H1 (cell line): ENCODE measurements around the gene TTC23. TPM values are rescaled to one million over a fixed set of nuclear protein-coding genes. Genes with fewer than 3 reads are reported as not detected.

Source experiments
- CTCF ChIA-PET: fragments of 300-600 bp; sonication (Branson Sonifier 250); formaldehyde crosslinking; loops from one replicate; lab custom pipeline; 2021; ENCODE audit not compliant: partially characterized antibody; lab: Charles Lee
- POLR2A ChIA-PET: fragments of 300-600 bp; sonication (Branson Sonifier 250); formaldehyde crosslinking; loops from one replicate; lab custom pipeline; 2021; ENCODE audit warnings: inconsistent platforms; ENCODE audit not compliant: partially characterized antibody; lab: Charles Lee
- DNase-seq, 2 experiments: peaks; one replicate each; pipeline versions ENCODE4 v3.0.0 to v3.0.0-alpha.2; 2010 to 2022; ENCODE audit warnings: low spot score in 2 of 2, low read depth in 1 of 2, mixed read lengths in 1 of 2
- FAIRE-seq: peaks from 2 replicates; lab custom pipeline; 2011; peaks lifted over from hg19 to GRCh38; lab: Jason Lieb, UNC
- H2AFZ ChIP-seq: 2 replicates; pipeline ENCODE4 v1.8.1; 2012; ENCODE audit warnings: low read length, inconsistent platforms
- H2AK5ac ChIP-seq: 2 replicates; pipeline ENCODE4 v1.6.1; 2013; ENCODE audit warnings: low read depth, low read length
- H2BK120ac ChIP-seq: replicated peaks from 2 replicates; pipeline ENCODE3; 2013; ENCODE audit warnings: low read depth, low read length, inconsistent platforms
- H2BK12ac ChIP-seq: 2 replicates; pipeline ENCODE4 v1.6.1; 2013; ENCODE audit warnings: low read depth, low read length
- H2BK15ac ChIP-seq: 2 replicates; pipeline ENCODE4 v1.6.1; 2013; ENCODE audit warnings: low read length
- H2BK20ac ChIP-seq: 2 replicates; pipeline ENCODE4 v1.6.1; 2013; ENCODE audit warnings: low read length
- H2BK5ac ChIP-seq: 2 replicates; pipeline ENCODE4 v1.6.1; 2013; ENCODE audit warnings: low read depth, low read length
- H3K14ac ChIP-seq: 2 replicates; pipeline ENCODE4 v1.6.1; 2013; ENCODE audit warnings: inconsistent platforms; ENCODE audit not compliant: insufficient read length
- H3K18ac ChIP-seq: 2 replicates; pipeline ENCODE4 v1.6.1; 2013; ENCODE audit warnings: low read length; ENCODE audit errors: extremely low read depth
- H3K23ac ChIP-seq: 2 replicates; pipeline ENCODE4 v1.6.1; 2013; ENCODE audit warnings: inconsistent platforms; ENCODE audit not compliant: insufficient read length
- H3K23me2 ChIP-seq: 2 replicates; pipeline ENCODE4 v1.6.1; 2013; ENCODE audit warnings: low read depth, low read length
- H3K27ac ChIP-seq: 2 replicates; pipeline ENCODE4 v1.6.1; 2011; ENCODE audit warnings: low read depth, low read length, inconsistent platforms
- H3K27me3 ChIP-seq, 4 experiments: replicated peaks in 1 of 4; 1 replicate in 1 of 4; 2 replicates in 3 of 4; pipeline versions ENCODE4 v1.6.1 to v1.8.1; 2011 to 2013; ENCODE audit warnings: low read length in 3 of 4, mild to moderate bottlenecking in 3 of 4, inconsistent platforms in 2 of 4, mixed read lengths in 2 of 4, moderate library complexity in 1 of 4; ENCODE audit not compliant: control insufficient read depth in 3 of 4, insufficient read depth in 3 of 4; ENCODE audit errors: extremely low read depth in 1 of 4
- H3K36me3 ChIP-seq, 4 experiments: 2 replicates each; pipeline versions ENCODE4 v1.6.1 to v1.8.1; 2011 to 2013; ENCODE audit warnings: mild to moderate bottlenecking in 4 of 4, low read length in 3 of 4, moderate library complexity in 2 of 4, control low read depth in 1 of 4, inconsistent platforms in 1 of 4; ENCODE audit not compliant: insufficient read depth in 4 of 4, control insufficient read depth in 2 of 4
- H3K4ac ChIP-seq: replicated peaks from 2 replicates; pipeline ENCODE3; 2013; ENCODE audit warnings: low read length, low read depth, mixed read lengths, inconsistent platforms; ENCODE audit not compliant: insufficient read length
- H3K4me1 ChIP-seq, 4 experiments: replicated peaks in 1 of 4; 1 replicate in 1 of 4; 2 replicates in 3 of 4; pipeline versions ENCODE4 v1.6.1 to v1.8.1; 2011 to 2013; ENCODE audit warnings: low read length in 3 of 4, inconsistent platforms in 2 of 4, mixed read lengths in 1 of 4; ENCODE audit not compliant: insufficient read depth in 4 of 4, control insufficient read depth in 3 of 4
- H3K4me2 ChIP-seq, 2 experiments: 2 replicates each; pipeline versions ENCODE4 v1.6.1 to v1.8.1; 2011 to 2013; ENCODE audit warnings: low read depth in 2 of 2, low read length in 2 of 2, control low read depth in 1 of 2, inconsistent platforms in 1 of 2, mild to moderate bottlenecking in 1 of 2; ENCODE audit not compliant: insufficient read depth in 1 of 2
- H3K4me3 ChIP-seq, 4 experiments: fragments of 200-600, 300-600 bp in 1 of 4; sonication (generic), shearing (Covaris generic), sonication (Bioruptor Twin) in 1 of 4; 2 replicates each; pipeline versions ENCODE4 v1.5.1 to v1.8.1; 2011 to 2016; ENCODE audit warnings: low read length in 4 of 4, low read depth in 3 of 4, control low read depth in 2 of 4, inconsistent platforms in 2 of 4, mild to moderate bottlenecking in 2 of 4, mixed read lengths in 1 of 4, moderate library complexity in 1 of 4; ENCODE audit not compliant: insufficient read depth in 2 of 4; ENCODE audit errors: extremely low read depth in 1 of 4
- H3K56ac ChIP-seq: replicated peaks from 2 replicates; pipeline ENCODE3; 2013; ENCODE audit warnings: low read depth, mild to moderate bottlenecking, mixed read lengths, low read length, inconsistent platforms; ENCODE audit not compliant: insufficient read length
- H3K79me1 ChIP-seq: 2 replicates; pipeline ENCODE4 v1.6.1; 2013; ENCODE audit warnings: low read depth, low read length, control low read depth
- H3K79me2 ChIP-seq, 2 experiments: 2 replicates each; pipeline versions ENCODE4 v1.6.1 to v1.8.1; 2012 to 2013; ENCODE audit warnings: low read length in 2 of 2, mild to moderate bottlenecking in 2 of 2, inconsistent platforms in 1 of 2; ENCODE audit not compliant: insufficient read depth in 2 of 2, control insufficient read depth in 1 of 2
- H3K9ac ChIP-seq, 4 experiments: replicated peaks in 1 of 4; 1 replicate in 1 of 4; 2 replicates in 3 of 4; pipeline versions ENCODE4 v1.6.1 to v1.8.1; 2011 to 2013; ENCODE audit warnings: low read depth in 3 of 4, low read length in 3 of 4, control low read depth in 2 of 4, mild to moderate bottlenecking in 2 of 4, moderate library complexity in 2 of 4, inconsistent platforms in 1 of 4; ENCODE audit errors: extremely low read depth in 1 of 4
- H3K9me3 ChIP-seq, 2 experiments: 2 replicates each; pipeline versions ENCODE4 v1.6.1 to v1.8.1; 2012 to 2013; ENCODE audit warnings: mild to moderate bottlenecking in 2 of 2, moderate library complexity in 2 of 2, control low read depth in 1 of 2, inconsistent platforms in 1 of 2, low read depth in 1 of 2, low read length in 1 of 2, mixed read lengths in 1 of 2; ENCODE audit not compliant: insufficient read depth in 2 of 2
- H4K20me1 ChIP-seq, 2 experiments: replicated peaks in 1 of 2; 2 replicates each; pipeline versions ENCODE3 to v1.8.1; 2011 to 2013; ENCODE audit warnings: inconsistent platforms in 2 of 2, low read length in 2 of 2, mild to moderate bottlenecking in 1 of 2; ENCODE audit not compliant: insufficient read depth in 2 of 2, control insufficient read depth in 1 of 2
- H4K5ac ChIP-seq: 2 replicates; pipeline ENCODE4 v1.6.1; 2013; ENCODE audit warnings: low read length, low read depth, mixed read lengths, inconsistent platforms; ENCODE audit not compliant: insufficient read length
- H4K8ac ChIP-seq: 2 replicates; pipeline ENCODE4 v1.8.0; 2013; ENCODE audit warnings: mild to moderate bottlenecking, moderate library complexity, low read length, inconsistent platforms; ENCODE audit not compliant: insufficient read depth; ENCODE audit errors: extremely low read depth
- H4K91ac ChIP-seq: replicated peaks from 2 replicates; pipeline ENCODE3; 2013; ENCODE audit warnings: low read length, mixed read lengths, inconsistent platforms; ENCODE audit not compliant: insufficient read length
- WGBS, 2 experiments: shearing (Covaris generic) in 1 of 2; methylation state at CpG; one replicate each; pipeline versions ENCODE4 v1.1.6 to v1.1.7; 2013 to 2015; ENCODE audit warnings: low lambda C conversion rate in 2 of 2, mixed read lengths in 2 of 2, inconsistent platforms in 1 of 2, low coverage in 1 of 2, missing lambda C conversion rate in 1 of 2; ENCODE audit not compliant: insufficient replicate concordance in 2 of 2, insufficient coverage in 1 of 2, insufficient read length in 1 of 2; ENCODE audit errors: extremely low coverage in 1 of 2, missing lambda C conversion rate in 1 of 2; 5-methylcytosine and 5-hydroxymethylcytosine counted together
- polyA plus RNA-seq, 7 experiments: library from polyadenylated mRNA; depleted of rRNA in 3 of 7; stranded (reverse) in 5 of 7; unstranded in 2 of 7; fragments of >200 nt in 5 of 7; fragments of 200-250 nt in 2 of 7; gene quantifications; 1 replicate in 5 of 7; 2 replicates in 1 of 7; 4 replicates in 1 of 7; pipeline versions ENCODE4 v1.2.1 to v1.2.3, GENCODE V29; 2011 to 2013; ENCODE audit warnings: missing spikeins in 2 of 7, mixed read lengths in 2 of 7
- total RNA-seq: library from RNA; stranded (reverse); fragmentation: NEBNext Ultra II Directional; extraction: Animal tissue kit (Norgen Biotek cat#: 25700); gene quantifications from 2 replicates; pipeline ENCODE4 v1.2.1, GENCODE V29; 2021

The TTC23 gene
- total and polyA plus RNA-seq, 2 of the 8 experiments (the other 6 are each of a cell fraction or from before 2014, with no cell fraction given) = 4.8 to 23.0 TPM

DNA sequence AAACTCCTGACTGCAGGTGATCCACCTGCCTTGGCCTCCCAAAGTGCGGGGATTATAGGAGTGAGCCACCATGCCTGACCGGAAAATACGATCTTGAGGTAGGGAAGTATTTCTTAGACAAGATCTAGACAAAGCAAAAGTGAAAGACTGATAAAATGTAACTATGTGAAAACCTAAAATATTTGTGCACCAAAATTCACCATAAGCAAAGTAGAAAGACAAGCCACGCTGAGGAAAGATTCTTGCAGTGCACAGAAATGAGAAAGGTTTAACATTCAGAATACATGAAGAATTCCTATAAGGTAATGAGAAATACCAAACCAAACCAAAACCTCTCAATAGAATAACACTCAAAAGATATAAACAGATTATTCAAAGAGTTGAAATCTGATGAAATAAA is 108.8 kb downstream of the TTC23 start:
- Histone ChIP-seq H3K36me3 (no peaks in the 10 kb centered on the region), H3K4ac (no peak overlapping the region), H2AK5ac (no peak overlapping the region), H2BK20ac (no peak overlapping the region), H3K4me1 (peaks cover 5 to 30% (median 18%) of the 10 kb centered on the region in 4 experiments), H3K9me3 (no peaks in the 10 kb centered on the region), H3K18ac (no peak overlapping the region), H3K79me2 (no peaks in the 10 kb centered on the region), H3K27ac (no peak overlapping the region), H3K4me2 (no peak overlapping the region), H3K23me2 (no peaks in the 10 kb centered on the region), H2BK15ac (no peak overlapping the region), H3K27me3 (no peaks in the 10 kb centered on the region), H2BK5ac (no peak overlapping the region), H3K9ac (no peak overlapping the region), H4K20me1 (no peaks in the 10 kb centered on the region), H2BK120ac (no peak overlapping the region), H4K8ac (no peak overlapping the region), H3K79me1 (no peaks in the 10 kb centered on the region), H2AFZ (no peak overlapping the region), H2BK12ac (no peak overlapping the region), H4K5ac (no peak overlapping the region), H3K23ac (no peak overlapping the region), H3K14ac (no peak overlapping the region), H3K56ac (no peak overlapping the region), H3K4me3 (no peak overlapping the region), H4K91ac (no peak overlapping the region)
- 99% methylated on average over 4 of the region's 4 CpGs; no CpG with 5 or more reads in 1 of the 2 experiments for WGBS, 2 experiments
- POLR2A ChIA-PET = no interaction called here
- FAIRE-seq (no peak), DNase-seq (no peak)
- CTCF ChIA-PET = interaction anchor here (0.6 to 1.2 kb wide), 3 partner anchors 15 to 132 kb away, joined by 3 to 5 read pairs (median 3); no protein-coding TSS in a partner anchor
